GM12892 (cell line): Measurements from ENCODE around the gene SCOC.

Experiments used
- POLR2A ChIP-seq: IDR thresholded peaks from 2 replicates; pipeline ENCODE4 v1.6.1; 2011; ENCODE audit warnings: low read depth, low read length, control low read depth
- TAF1 ChIP-seq: IDR thresholded peaks from 2 replicates; pipeline ENCODE4 v1.6.1; 2011; ENCODE audit warnings: low read depth, mild to moderate bottlenecking, control low read depth, low read length, borderline replicate concordance

DNA sequence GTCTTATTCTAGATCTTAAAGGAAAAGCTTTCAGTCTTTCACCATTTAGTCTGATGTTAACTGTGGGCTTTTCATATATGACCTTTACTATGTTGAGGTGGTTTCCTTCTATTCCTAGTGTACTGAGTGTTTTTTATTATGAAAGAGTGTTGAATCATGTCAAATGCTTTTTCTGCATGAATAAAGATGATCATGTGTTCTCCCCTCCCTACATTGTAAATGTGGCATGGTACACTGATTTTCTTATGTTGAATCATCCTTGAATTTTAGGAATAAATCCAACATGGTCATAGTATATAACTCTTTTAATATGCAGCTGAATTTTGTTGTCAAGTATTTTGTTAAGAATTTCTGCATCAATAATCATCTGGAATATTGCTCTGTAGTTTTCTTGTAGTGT, 49.7 kb downstream of the SCOC start:
- TF ChIP-seq POLR2A = no peak
- no peak for TF ChIP-seq TAF1
